ENCODE measurements around the gene IGF2BP2. TPM values are rescaled to one million over a fixed set of nuclear protein-coding genes. Genes with fewer than 3 reads are reported as not detected.

IGF2BP2 gene
- total and polyA plus RNA-seq, 2 of the 13 experiments (the other 11 are each of a cell fraction or from before 2014, with no cell fraction given), result 6.5 to 46.0 TPM

DNA sequence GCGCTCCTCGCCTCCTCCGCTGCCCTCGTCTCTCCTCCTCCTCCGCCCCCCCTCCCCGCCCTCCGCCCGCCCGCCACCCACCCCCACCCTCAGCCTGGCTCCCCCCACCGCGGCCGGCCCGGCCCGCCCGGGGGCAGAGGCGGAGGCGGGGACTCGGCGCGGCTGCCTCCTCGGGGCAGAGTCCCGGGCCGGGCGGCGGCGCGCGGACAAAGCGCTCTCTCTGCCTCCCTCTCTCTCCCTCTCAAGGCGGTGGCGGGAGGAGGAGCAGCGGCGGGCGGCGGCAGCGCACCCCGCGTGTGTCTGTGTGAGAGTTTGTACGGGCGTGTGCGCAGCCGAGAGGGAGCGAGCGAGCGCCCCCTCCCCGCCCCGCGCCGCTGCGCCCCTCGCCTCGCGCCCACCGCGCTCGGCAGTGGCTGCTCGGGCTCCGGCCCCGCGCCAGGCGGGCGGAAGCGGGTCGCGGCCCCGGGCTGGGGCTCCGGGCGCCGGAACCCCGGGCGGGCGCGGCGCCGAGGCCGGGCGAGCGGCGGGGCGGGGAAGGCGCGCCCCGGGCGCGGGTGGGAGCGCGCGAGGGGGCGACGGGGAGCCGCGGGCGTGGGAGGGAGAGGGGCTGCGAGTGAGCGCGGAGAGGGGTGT lies at the start of gene IGF2BP2 (continued):
- TF ChIP-seq SAFB2 (CRISPR knock-in tag; IDR thresholded peaks at IDR 0.05; ENCODE audit: borderline replicate concordance, low read depth) (no peak; the same call in 1 of the 2 replicates), ZNF891 (CRISPR knock-in tag; IDR thresholded peaks at IDR 0.05) (no peak), NR1H2 (CRISPR knock-in tag; IDR thresholded peaks at IDR 0.05; ENCODE audit: borderline replicate concordance, low read depth) (no peak), ZNF10 (CRISPR knock-in tag; IDR thresholded peaks at IDR 0.05; ENCODE audit: borderline replicate concordance, low read depth) (no peak), PCBP1 (IDR thresholded peaks at IDR 0.05; ENCODE audit: borderline replicate concordance, low read depth, low read length) (no peak), HNF4G (IDR thresholded peaks at IDR 0.05; ENCODE audit: borderline replicate concordance, low read depth, low read length) (peak; percentile 24; the same call in 1 of the 2 replicates), HNF4G (CRISPR knock-in tag; IDR thresholded peaks at IDR 0.05; ENCODE audit: borderline replicate concordance, low read depth) (no peak), ZNF383 (CRISPR knock-in tag; IDR thresholded peaks at IDR 0.05; ENCODE audit: borderline replicate concordance) (no peak), TRIM24 (CRISPR knock-in tag; IDR thresholded peaks at IDR 0.05) (no peak), ZBTB1 (CRISPR knock-in tag; IDR thresholded peaks at IDR 0.05; ENCODE audit: borderline replicate concordance) (no peak), NFYC (CRISPR knock-in tag; IDR thresholded peaks at IDR 0.05) (no peak), NR3C1 (CRISPR knock-in tag; IDR thresholded peaks at IDR 0.05) (no peak), ZNF382 (CRISPR knock-in tag; IDR thresholded peaks at IDR 0.05; ENCODE audit: borderline replicate concordance) (no peak), KAT2B (IDR thresholded peaks at IDR 0.05; ENCODE audit: borderline replicate concordance, low read depth, low read length) (no peak), RFX1 (IDR thresholded peaks at IDR 0.05) (no peak), ZNF235 (CRISPR knock-in tag; IDR thresholded peaks at IDR 0.05; ENCODE audit: borderline replicate concordance) (0 out of 2 replicates have a peak, but pooled peaks have one; percentile 44), PAF1 (CRISPR knock-in tag; IDR thresholded peaks at IDR 0.05) (no peak), ZNF850 (CRISPR knock-in tag; conservative IDR thresholded peaks at IDR 0.05) (no peak), KLF9 (CRISPR knock-in tag; IDR thresholded peaks at IDR 0.05; ENCODE audit: low read depth) (no peak), NR2F1 (CRISPR knock-in tag; IDR thresholded peaks at IDR 0.05) (no peak), TEAD2 (CRISPR knock-in tag; IDR thresholded peaks at IDR 0.05) (no peak), JUNB (CRISPR knock-in tag; IDR thresholded peaks at IDR 0.05; ENCODE audit: borderline replicate concordance) (no peak), RCOR2 (CRISPR knock-in tag; IDR thresholded peaks at IDR 0.05) (no peak), GATAD2A (CRISPR knock-in tag; IDR thresholded peaks at IDR 0.05) (0 out of 2 replicates have a peak, but pooled peaks have one; percentile 21), ZNF746 (CRISPR knock-in tag; IDR thresholded peaks at IDR 0.05) (no peak), ZFYVE20 (CRISPR knock-in tag; IDR thresholded peaks at IDR 0.05; ENCODE audit: borderline replicate concordance, low read depth) (no peak)
- TF ChIP-seq, protein P1, sequence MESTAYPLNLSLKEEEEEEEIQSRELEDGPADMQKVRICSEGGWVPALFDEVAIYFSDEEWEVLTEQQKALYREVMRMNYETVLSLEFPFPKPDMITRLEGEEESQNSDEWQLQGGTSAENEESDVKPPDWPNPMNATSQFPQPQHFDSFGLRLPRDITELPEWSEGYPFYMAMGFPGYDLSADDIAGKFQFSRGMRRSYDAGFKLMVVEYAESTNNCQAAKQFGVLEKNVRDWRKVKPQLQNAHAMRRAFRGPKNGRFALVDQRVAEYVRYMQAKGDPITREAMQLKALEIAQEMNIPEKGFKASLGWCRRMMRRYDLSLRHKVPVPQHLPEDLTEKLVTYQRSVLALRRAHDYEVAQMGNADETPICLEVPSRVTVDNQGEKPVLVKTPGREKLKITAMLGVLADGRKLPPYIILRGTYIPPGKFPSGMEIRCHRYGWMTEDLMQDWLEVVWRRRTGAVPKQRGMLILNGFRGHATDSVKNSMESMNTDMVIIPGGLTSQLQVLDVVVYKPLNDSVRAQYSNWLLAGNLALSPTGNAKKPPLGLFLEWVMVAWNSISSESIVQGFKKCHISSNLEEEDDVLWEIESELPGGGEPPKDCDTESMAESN (CRISPR knock-in tag; conservative IDR thresholded peaks at IDR 0.05), result no peak; the same call in 1 of the 2 replicates
- TF ChIP-seq, protein P2, sequence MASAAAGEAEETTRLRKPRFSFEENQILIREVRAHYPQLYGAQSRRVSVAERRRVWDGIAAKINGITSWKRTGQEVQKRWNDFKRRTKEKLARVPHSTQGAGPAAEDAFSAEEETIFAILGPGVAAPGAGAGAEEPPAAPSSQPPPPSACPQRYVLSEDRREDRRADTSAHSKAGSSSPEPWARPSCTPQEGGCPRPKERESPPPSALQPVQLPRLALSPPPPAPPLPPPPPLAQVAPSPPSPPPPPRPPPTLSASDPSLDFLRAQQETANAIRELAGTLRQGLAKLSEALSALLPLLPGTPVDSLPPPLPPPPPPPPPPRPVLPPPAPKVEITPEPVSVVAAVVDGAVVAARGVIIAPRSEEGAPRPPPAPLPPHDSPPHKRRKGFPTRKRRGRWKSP (CRISPR knock-in tag; IDR thresholded peaks at IDR 0.05), result no peak
- TF ChIP-seq, protein P3, sequence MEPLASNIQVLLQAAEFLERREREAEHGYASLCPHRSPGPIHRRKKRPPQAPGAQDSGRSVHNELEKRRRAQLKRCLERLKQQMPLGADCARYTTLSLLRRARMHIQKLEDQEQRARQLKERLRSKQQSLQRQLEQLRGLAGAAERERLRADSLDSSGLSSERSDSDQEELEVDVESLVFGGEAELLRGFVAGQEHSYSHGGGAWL (CRISPR knock-in tag; IDR thresholded peaks at IDR 0.05), result no peak
